ENCODE results near the gene RAMACL. TPM values are rescaled to one million over a fixed set of nuclear protein-coding genes. Genes with fewer than 3 reads are reported as not detected.

The RAMACL gene
- total and polyA plus RNA-seq, 4 donors, result 0.22 to 0.59 (median 0.31) TPM

DNA sequence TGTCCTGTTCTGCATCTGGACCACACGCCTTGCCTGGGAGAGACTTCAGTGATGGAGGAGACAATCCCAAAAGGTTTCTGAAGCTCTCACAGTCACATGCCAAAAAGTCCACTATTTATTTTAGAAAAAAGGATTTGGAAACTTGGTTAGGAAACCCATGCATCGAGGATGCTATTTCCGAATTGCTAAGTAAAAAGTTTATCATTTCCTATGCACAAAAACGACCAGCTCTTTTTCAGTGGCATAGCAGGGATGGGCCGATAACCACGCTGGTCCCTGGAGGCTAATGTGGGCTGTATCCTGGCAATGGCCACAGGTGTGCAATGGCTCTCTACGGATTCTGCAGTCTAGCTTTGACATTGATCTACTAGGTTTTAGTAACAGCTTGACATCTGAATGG lies 33.9 kb downstream of the RAMACL start:
- 88% methylated on average over 7 of the region's 7 CpGs for WGBS
- TF ChIP-seq RAD21 (IDR thresholded peaks at IDR 0.05), result no peak
- no peak for TF ChIP-seq HNF4G (IDR thresholded peaks at IDR 0.05)
- TF ChIP-seq, protein P1, sequence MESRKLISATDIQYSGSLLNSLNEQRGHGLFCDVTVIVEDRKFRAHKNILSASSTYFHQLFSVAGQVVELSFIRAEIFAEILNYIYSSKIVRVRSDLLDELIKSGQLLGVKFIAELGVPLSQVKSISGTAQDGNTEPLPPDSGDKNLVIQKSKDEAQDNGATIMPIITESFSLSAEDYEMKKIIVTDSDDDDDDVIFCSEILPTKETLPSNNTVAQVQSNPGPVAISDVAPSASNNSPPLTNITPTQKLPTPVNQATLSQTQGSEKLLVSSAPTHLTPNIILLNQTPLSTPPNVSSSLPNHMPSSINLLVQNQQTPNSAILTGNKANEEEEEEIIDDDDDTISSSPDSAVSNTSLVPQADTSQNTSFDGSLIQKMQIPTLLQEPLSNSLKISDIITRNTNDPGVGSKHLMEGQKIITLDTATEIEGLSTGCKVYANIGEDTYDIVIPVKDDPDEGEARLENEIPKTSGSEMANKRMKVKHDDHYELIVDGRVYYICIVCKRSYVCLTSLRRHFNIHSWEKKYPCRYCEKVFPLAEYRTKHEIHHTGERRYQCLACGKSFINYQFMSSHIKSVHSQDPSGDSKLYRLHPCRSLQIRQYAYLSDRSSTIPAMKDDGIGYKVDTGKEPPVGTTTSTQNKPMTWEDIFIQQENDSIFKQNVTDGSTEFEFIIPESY (IDR thresholded peaks at IDR 0.05), result no peak
- TF ChIP-seq FOXA2 (IDR thresholded peaks at IDR 0.05), result no peak
- TF ChIP-seq HNF4A (conservative IDR thresholded peaks at IDR 0.05), result no peak
- TF ChIP-seq CTCF (IDR thresholded peaks at IDR 0.05; ENCODE audit: low read depth, low read length, missing input control), result no peak
- no peak for TF ChIP-seq RXRA (IDR thresholded peaks at IDR 0.05)
- TF ChIP-seq YY1 (IDR thresholded peaks at IDR 0.05), result no peak
- no peak for TF ChIP-seq TAF1 (conservative IDR thresholded peaks at IDR 0.05)
- TF ChIP-seq, protein P2, sequence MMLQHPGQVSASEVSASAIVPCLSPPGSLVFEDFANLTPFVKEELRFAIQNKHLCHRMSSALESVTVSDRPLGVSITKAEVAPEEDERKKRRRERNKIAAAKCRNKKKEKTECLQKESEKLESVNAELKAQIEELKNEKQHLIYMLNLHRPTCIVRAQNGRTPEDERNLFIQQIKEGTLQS (IDR thresholded peaks at IDR 0.05), result no peak
- TF ChIP-seq REST (IDR thresholded peaks at IDR 0.05), result no peak
- no peak for TF ChIP-seq JUND (IDR thresholded peaks at IDR 0.05)
- no peak for TF ChIP-seq FOXA1 (IDR thresholded peaks at IDR 0.05)
- TF ChIP-seq GABPA (IDR thresholded peaks at IDR 0.05 in 1 of 2, conservative IDR thresholded peaks at IDR 0.05 in 1 of 2), result no peak
- TF ChIP-seq EGR1 (IDR thresholded peaks at IDR 0.05; ENCODE audit: low read depth in 2 of 2), result no peak
- no peak overlapping the region for H3K4me3 ChIP-seq (ENCODE audit: low read depth in 1 of 3, low read length in 3 of 3)
- no peak overlapping the region for H3K27ac ChIP-seq (ENCODE audit: low read depth in 1 of 2, low read length in 2 of 2)
- no peaks in the 10 kb centered on the region for H3K9me3 ChIP-seq (ENCODE audit: control insufficient read depth in 4 of 4, low read length in 3 of 4)
- no peaks in the 10 kb centered on the region for H3K36me3 ChIP-seq (ENCODE audit: control insufficient read depth in 4 of 4, insufficient read depth in 3 of 4, low read depth in 1 of 4, low read length in 3 of 4)
- H3K4me1 ChIP-seq (ENCODE audit: control insufficient read depth in 4 of 4, insufficient read depth in 4 of 4, low read length in 3 of 4), result peaks cover 2 to 24% (median 8%) of the 10 kb centered on the region in 4 donors
- no peak for DNase-seq (ENCODE audit: low spot score)
- no peak overlapping the region for H3K9ac ChIP-seq (ENCODE audit: low read depth in 1 of 2, low read length in 2 of 2)
- no peaks in the 10 kb centered on the region for H3K27me3 ChIP-seq (ENCODE audit: control insufficient read depth in 4 of 4, insufficient read depth in 4 of 4, low read length in 3 of 4)

GRCh38 chr6:166551754-166552495 lies 34.6 kb downstream of the RAMACL start:
- no peak for TF ChIP-seq FOXA1 (IDR thresholded peaks at IDR 0.05)
- H3K36me3 ChIP-seq (ENCODE audit: control insufficient read depth in 4 of 4, insufficient read depth in 3 of 4, low read depth in 1 of 4, low read length in 3 of 4), result no peaks in the 10 kb centered on the region
- no peak overlapping the region for H3K27ac ChIP-seq (ENCODE audit: low read depth in 1 of 2, low read length in 2 of 2)
- H3K27me3 ChIP-seq (ENCODE audit: control insufficient read depth in 4 of 4, insufficient read depth in 4 of 4, low read length in 3 of 4), result no peaks in the 10 kb centered on the region
- H3K4me1 ChIP-seq (ENCODE audit: control insufficient read depth in 4 of 4, insufficient read depth in 4 of 4, low read length in 3 of 4), result peaks cover 2 to 18% (median 8%) of the 10 kb centered on the region in 4 donors
- H3K4me3 ChIP-seq (ENCODE audit: low read depth in 1 of 3, low read length in 3 of 3), result no peak overlapping the region
- H3K9me3 ChIP-seq (ENCODE audit: control insufficient read depth in 4 of 4, low read length in 3 of 4), result no peaks in the 10 kb centered on the region
- no peak overlapping the region for H3K9ac ChIP-seq (ENCODE audit: low read depth in 1 of 2, low read length in 2 of 2)
- DNase-seq (ENCODE audit: low spot score), result no peak
- WGBS, result 82% methylated on average over 16 of the region's 16 CpGs
